Measurements from ENCODE around the gene PNPLA1. TPM values are rescaled to one million over a fixed set of nuclear protein-coding genes. Genes with fewer than 3 reads are reported as not detected.

The PNPLA1 gene
- total and polyA plus RNA-seq, 12 donors = 0.21 to 0.28 TPM; not detected in 10

- 96 to 97% methylated on average over 17 of the region's 17 CpGs for WGBS, 2 donors
- no peak overlapping the region for H3K4me3 ChIP-seq
- no peaks in the 10 kb centered on the region for H3K27me3 ChIP-seq
- no peak for DNase-seq
- no peak for TF ChIP-seq CTCF (IDR thresholded peaks at IDR 0.05)
- H3K36me3 ChIP-seq = peaks cover 0 to 31% (median 9%) of the 10 kb centered on the region in 9 donors
- no peaks in the 10 kb centered on the region for H3K4me1 ChIP-seq
- no peak overlapping the region for H3K27ac ChIP-seq
- no peak for ATAC-seq
- intact Hi-C loops (cut with DNase I) = no loop called here
- no peaks in the 10 kb centered on the region for H3K9me3 ChIP-seq
These were observed 34.0 kb upstream of the PNPLA1 start for GRCh38 chr6:36235862-36236261.

GRCh38 chr6:36239774-36240173, 30.1 kb upstream of the PNPLA1 start:
- H3K4me1 ChIP-seq = peaks cover 0 to 14% (median 0%) of the 10 kb centered on the region in 9 donors
- peaks cover 0 to 5% (median 0%) of the 10 kb centered on the region in 7 donors for H3K27me3 ChIP-seq
- H3K36me3 ChIP-seq = no peaks in the 10 kb centered on the region
- 57 to 71% methylated on average over 5 of the region's 5 CpGs for WGBS, 2 donors
- H3K9me3 ChIP-seq = no peaks in the 10 kb centered on the region
- no peak for DNase-seq
- TF ChIP-seq CTCF (IDR thresholded peaks at IDR 0.05) = no peak
- H3K27ac ChIP-seq = no peak overlapping the region
- ATAC-seq = no peak
- H3K4me3 ChIP-seq = no peak overlapping the region
- intact Hi-C loops (cut with DNase I) = no loop called here

GRCh38 chr6:36241728-36242127, 28.1 kb upstream of the PNPLA1 start:
- ATAC-seq = no peak
- DNase-seq = no peak
- no peaks in the 10 kb centered on the region for H3K36me3 ChIP-seq
- no peak for TF ChIP-seq CTCF (IDR thresholded peaks at IDR 0.05)
- H3K4me3 ChIP-seq = no peak overlapping the region
- WGBS, 2 donors = 32 to 38% methylated on average over 10 of the region's 10 CpGs
- no peaks in the 10 kb centered on the region for H3K9me3 ChIP-seq
- no peak overlapping the region for H3K27ac ChIP-seq
- intact Hi-C loops (cut with DNase I) = no loop called here
- peaks cover 0 to 31% (median 0%) of the 10 kb centered on the region in 9 donors for H3K4me1 ChIP-seq
- H3K27me3 ChIP-seq = peaks cover 0 to 5% (median 0%) of the 10 kb centered on the region in 7 donors

GRCh38 chr6:36242161-36242560, 27.7 kb upstream of the PNPLA1 start:
- Histone ChIP-seq H3K27me3 (peaks cover 0 to 5% (median 0%) of the 10 kb centered on the region in 7 donors), H3K9me3 (no peaks in the 10 kb centered on the region), H3K4me1 (peaks cover 0 to 36% (median 0%) of the 10 kb centered on the region in 9 donors), H3K27ac (no peak overlapping the region), H3K4me3 (no peak overlapping the region), H3K36me3 (no peaks in the 10 kb centered on the region)
- intact Hi-C loops (cut with DNase I) = no loop called here
- WGBS, 2 donors = 67 to 77% methylated on average over 5 of the region's 5 CpGs
- no peak for ATAC-seq
- no peak for TF ChIP-seq CTCF (IDR thresholded peaks at IDR 0.05)
- no peak for DNase-seq

All from heart right ventricle (tissue), 16 donors.